ENCODE measurements around the gene WWC2. TPM values are rescaled to one million over a fixed set of nuclear protein-coding genes. Genes with fewer than 3 reads are reported as not detected.

Gene WWC2
- total and polyA plus RNA-seq, 2 donors (not counting 3 experiments of a cell fraction or from before 2014, with no cell fraction given) = 12.9 to 52.2 TPM

DNA sequence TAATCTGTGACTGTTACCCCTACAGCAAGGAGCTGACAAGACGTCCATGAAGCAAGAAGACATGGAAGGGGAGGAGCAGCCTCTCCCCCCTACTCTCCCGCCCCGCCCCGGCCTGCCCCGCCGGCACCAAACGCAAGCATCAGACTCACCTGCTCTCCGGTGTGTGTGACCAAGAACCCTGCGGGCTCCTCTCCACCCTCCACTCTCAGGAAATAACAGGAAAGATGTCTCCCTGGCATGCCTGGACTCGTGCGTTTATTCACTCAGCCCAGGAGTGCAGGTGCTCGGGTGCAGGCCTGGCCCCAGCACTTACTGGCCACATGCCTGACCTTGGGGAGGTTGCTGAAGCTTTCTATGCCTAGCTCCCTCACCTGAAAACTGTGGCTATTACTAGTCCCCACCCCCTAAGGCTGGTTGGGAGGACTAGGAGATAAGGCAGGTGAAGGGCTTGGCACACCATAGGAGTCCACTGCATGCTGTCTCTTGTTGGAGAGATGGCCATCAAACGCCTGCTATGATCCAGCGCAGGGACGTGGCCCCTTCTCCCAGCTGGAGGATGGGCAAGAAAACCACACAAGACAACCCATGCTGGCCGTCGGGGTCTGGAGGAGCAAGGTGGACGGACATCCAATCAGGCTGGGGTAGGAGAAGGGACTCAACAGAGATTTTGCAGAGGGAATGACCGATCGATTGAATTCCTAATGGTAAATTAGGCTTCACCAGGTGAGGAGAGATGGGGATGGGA is 258.0 kb downstream of the WWC2 start:
- BruUV-seq (replicated peaks) = no TSS peak

DNA sequence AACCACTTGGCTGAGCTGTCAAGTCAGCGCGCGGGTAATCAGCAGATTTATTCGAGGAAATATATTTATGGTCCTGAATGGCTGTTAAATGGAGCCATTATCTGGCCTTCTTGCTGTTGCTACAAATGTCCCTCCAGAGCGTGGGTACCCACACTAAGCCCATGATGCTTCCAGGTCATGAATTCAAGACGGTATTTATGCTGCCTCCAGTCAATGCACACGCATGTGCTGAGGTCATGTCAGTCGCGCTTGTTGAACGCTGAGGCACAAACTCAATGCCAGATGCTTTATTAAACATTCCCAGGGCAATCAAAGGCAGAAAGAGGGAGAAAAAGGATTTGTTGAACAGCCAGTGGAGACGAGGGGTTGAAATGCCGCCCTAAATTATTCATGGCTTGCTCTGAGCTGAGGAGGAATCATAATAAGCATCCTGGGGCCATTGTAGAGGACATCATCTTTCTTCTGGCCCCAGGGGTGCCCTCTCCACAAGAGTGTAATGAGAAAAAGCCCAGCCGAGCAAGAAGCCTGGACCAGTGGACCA is 259.2 kb downstream of the WWC2 start:
- Histone ChIP-seq H3K27ac (ENCODE audit: insufficient read depth, low read depth, low read length) (no peak overlapping the region), H3K9me3 (replicated peaks; ENCODE audit: control insufficient read depth, insufficient read depth, low read length) (no peaks in the 10 kb centered on the region), H2AFZ (ENCODE audit: low read depth, low read length) (no peak overlapping the region), H4K20me1 (replicated peaks; ENCODE audit: control insufficient read depth, extremely low read depth, insufficient read depth, low read length) (no peaks in the 10 kb centered on the region), H3K9me1 (replicated peaks; ENCODE audit: control insufficient read depth, extremely low read depth, insufficient read depth, low read length) (no peaks in the 10 kb centered on the region), H3K79me2 (ENCODE audit: control insufficient read depth, insufficient read depth, low read length) (no peaks in the 10 kb centered on the region), H3K27me3 (ENCODE audit: control insufficient read depth in 2 of 2, insufficient read depth in 2 of 2, low read length in 2 of 2) (peaks cover 0 to 2% of the 10 kb centered on the region in 2 experiments), H3K4me3 (replicated peaks in 1 of 3; ENCODE audit: insufficient read depth in 1 of 3, low read depth in 1 of 3, low read length in 3 of 3) (no peak overlapping the region), H3K9ac (replicated peaks; ENCODE audit: extremely low read depth, insufficient read depth, low read length) (no peak overlapping the region), H3K4me2 (ENCODE audit: insufficient read depth, low read length) (no peak overlapping the region), H3K4me1 (ENCODE audit: control insufficient read depth, extremely low read depth, insufficient read depth, low read length) (peaks cover 20% of the 10 kb centered on the region), H3K36me3 (ENCODE audit: control insufficient read depth in 2 of 2, extremely low read depth in 1 of 2, insufficient read depth in 2 of 2, low read length in 2 of 2) (no peaks in the 10 kb centered on the region)
- POLR2A ChIA-PET = no interaction called here
- dilution Hi-C loops (cut with MboI; ENCODE audit: extremely low pct_ligation_motif_present, low sequenced_read_pairs) = no loop called here
- DNase-seq (ENCODE audit: low read depth, low spot score) (no peak), FAIRE-seq (no peak)
- intact Hi-C loops (cut with micrococcal nuclease) = loop anchor here (5.0 kb wide), 1 partner anchor 144 kb away; no protein-coding TSS in a partner anchor
- TF ChIP-seq POLR2A (IDR thresholded peaks at IDR 0.05; ENCODE audit: low read depth, low read length) (no peak), JUN (IDR thresholded peaks at IDR 0.05; ENCODE audit: borderline replicate concordance, insufficient read depth, insufficient read length, low read depth) (no peak), EZH2 (IDR thresholded peaks at IDR 0.05; ENCODE audit: borderline replicate concordance, low read depth, low read length, severe bottlenecking) (no peak), GATA2 (IDR thresholded peaks at IDR 0.05; ENCODE audit: insufficient read depth, insufficient read length, low read depth, low read length) (no peak)
- CTCF ChIA-PET = interaction anchor here (1.7 kb wide), 1 partner anchor 49 kb away, joined by 5 read pairs; no protein-coding TSS in a partner anchor
- BruUV-seq (replicated peaks) = no TSS peak

More for the DNA sequence above, 258.0 kb downstream of the WWC2 start:
- dilution Hi-C loops (cut with MboI; ENCODE audit: extremely low pct_ligation_motif_present, low sequenced_read_pairs) = no loop called here
- no peak overlapping the region for H2AFZ ChIP-seq (ENCODE audit: low read depth, low read length)
- FAIRE-seq = no peak
- no peak overlapping the region for H3K27ac ChIP-seq (ENCODE audit: insufficient read depth, low read depth, low read length)
- TF ChIP-seq MYC (IDR thresholded peaks at IDR 0.05; ENCODE audit: low read depth, low read length) (no peak), GATA2 (IDR thresholded peaks at IDR 0.05; ENCODE audit: insufficient read depth, insufficient read length, low read depth, low read length) (no peak), POLR2A (IDR thresholded peaks at IDR 0.05; ENCODE audit: low read depth, low read length) (no peak)
- CTCF ChIA-PET = no interaction called here
- no peak overlapping the region for H3K4me2 ChIP-seq (ENCODE audit: insufficient read depth, low read length)
- H4K20me1 ChIP-seq (replicated peaks; ENCODE audit: control insufficient read depth, extremely low read depth, insufficient read depth, low read length) = no peaks in the 10 kb centered on the region
- intact Hi-C loops (cut with micrococcal nuclease) = loop anchor here (5.0 kb wide), 1 partner anchor 145 kb away; no protein-coding TSS in a partner anchor
- H3K36me3 ChIP-seq (ENCODE audit: control insufficient read depth in 2 of 2, extremely low read depth in 1 of 2, insufficient read depth in 2 of 2, low read length in 2 of 2) = no peaks in the 10 kb centered on the region
- peaks cover 0 to 2% of the 10 kb centered on the region in 2 experiments for H3K27me3 ChIP-seq (ENCODE audit: control insufficient read depth in 2 of 2, insufficient read depth in 2 of 2, low read length in 2 of 2)
- no peak overlapping the region for H3K4me3 ChIP-seq (replicated peaks in 1 of 3; ENCODE audit: insufficient read depth in 1 of 3, low read depth in 1 of 3, low read length in 3 of 3)
- H3K9me3 ChIP-seq (replicated peaks; ENCODE audit: control insufficient read depth, insufficient read depth, low read length) = no peaks in the 10 kb centered on the region
- POLR2A ChIA-PET = no interaction called here
- H3K79me2 ChIP-seq (ENCODE audit: control insufficient read depth, insufficient read depth, low read length) = no peaks in the 10 kb centered on the region
- no peak overlapping the region for H3K9ac ChIP-seq (replicated peaks; ENCODE audit: extremely low read depth, insufficient read depth, low read length)
- DNase-seq (ENCODE audit: low read depth, low spot score) = no peak
- peaks cover 20% of the 10 kb centered on the region for H3K4me1 ChIP-seq (ENCODE audit: control insufficient read depth, extremely low read depth, insufficient read depth, low read length)
- H3K9me1 ChIP-seq (replicated peaks; ENCODE audit: control insufficient read depth, extremely low read depth, insufficient read depth, low read length) = no peaks in the 10 kb centered on the region

Measured in endothelial cell of umbilical vein (primary cell).